GM19035 (cell line): Measurements from ENCODE around the gene IRF2.

Experiments
- ATAC-seq: cut with Tn5 transposase; IDR thresholded peaks from one replicate; pipeline ENCODE4 v1.9.1; 2021; ENCODE audit not compliant: unreplicated experiment

IRF2 gene

GRCh38 chr4:184410748-184411147 lies 63.6 kb downstream of the IRF2 start:
- no peak for ATAC-seq

- peak; percentile 59 for ATAC-seq
These were observed 64.2 kb downstream of the IRF2 start for GRCh38 chr4:184409911-184410692.

- no peak for ATAC-seq
These were observed 64.8 kb downstream of the IRF2 start for GRCh38 chr4:184409502-184409901.

DNA sequence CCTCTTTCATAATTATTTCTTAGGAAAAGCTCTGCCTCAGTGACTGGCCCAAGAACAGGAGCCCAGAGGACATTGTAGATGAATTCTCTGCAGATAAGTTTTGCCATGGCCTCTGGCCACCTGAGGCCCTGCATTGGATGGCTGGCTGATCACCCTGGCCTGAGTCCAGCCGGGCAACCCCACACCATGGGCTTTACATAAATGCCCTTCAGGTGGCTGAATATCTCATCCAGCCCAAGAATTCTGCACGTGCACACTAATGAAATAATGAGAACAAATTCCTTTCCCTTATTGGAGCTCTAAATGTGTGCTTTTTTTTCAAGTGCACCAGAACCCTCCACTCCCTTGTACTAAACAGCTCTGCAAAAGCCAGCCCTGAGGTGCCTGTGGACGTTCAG lies 65.7 kb downstream of the IRF2 start:
- ATAC-seq: no peak

GRCh38 chr4:184408021-184408683 lies 66.2 kb downstream of the IRF2 start:
- ATAC-seq: no peak

GRCh38 chr4:184406958-184407391 lies 67.4 kb downstream of the IRF2 start:
- ATAC-seq: no peak

GRCh38 chr4:184404047-184404446 lies 70.3 kb downstream of the IRF2 start:
- no peak for ATAC-seq

- ATAC-seq: no peak
These were observed 71.0 kb downstream of the IRF2 start for GRCh38 chr4:184403384-184403781.

GRCh38 chr4:184402740-184403383 lies 71.5 kb downstream of the IRF2 start:
- ATAC-seq: no peak

GRCh38 chr4:184402239-184402638 lies 72.1 kb downstream of the IRF2 start:
- no peak for ATAC-seq

GRCh38 chr4:184401397-184402171 lies 72.8 kb downstream of the IRF2 start:
- no peak for ATAC-seq

GRCh38 chr4:184400891-184401290 lies 73.5 kb downstream of the IRF2 start:
- no peak for ATAC-seq

DNA sequence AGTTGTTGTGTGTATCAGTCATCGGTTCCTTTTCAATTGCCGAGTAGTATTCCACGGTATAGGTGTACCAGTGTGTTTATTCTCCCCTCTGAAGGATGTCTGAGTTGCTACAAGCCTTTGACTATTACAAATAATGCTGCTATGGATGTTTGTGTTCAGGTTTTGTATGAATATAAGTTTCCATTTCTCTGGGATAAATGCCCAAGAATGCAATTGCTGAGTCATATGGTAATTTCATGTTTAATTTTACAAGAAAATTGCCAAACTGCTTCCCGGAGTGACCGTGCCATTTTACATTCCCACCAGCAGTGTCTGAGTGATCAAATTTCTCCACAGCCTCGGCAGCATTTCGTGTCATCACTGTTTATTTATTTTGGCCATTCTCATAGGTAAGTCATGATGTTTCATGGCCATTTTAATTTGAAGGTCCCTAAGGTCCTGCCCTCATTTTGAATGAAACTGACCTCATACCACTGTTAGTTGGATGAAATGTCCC lies 73.9 kb downstream of the IRF2 start:
- no peak for ATAC-seq

DNA sequence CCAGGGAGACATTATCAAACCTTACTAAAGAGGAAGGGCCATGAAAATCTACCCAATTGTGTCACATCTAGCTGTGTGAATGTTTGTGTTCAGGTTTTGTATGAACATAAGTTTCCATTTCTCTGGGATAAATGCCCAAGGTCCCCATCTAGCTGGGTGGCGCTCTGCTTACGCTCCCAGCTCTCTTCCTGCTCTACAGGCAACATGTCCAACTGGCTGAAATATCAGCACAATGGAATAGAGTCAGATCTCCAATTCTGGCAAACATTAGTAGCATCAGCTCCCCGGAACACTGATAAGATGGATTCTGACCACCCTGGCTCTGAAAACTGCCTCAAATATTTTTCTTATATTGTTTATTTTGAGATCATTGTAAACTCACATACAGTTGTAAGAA lies 74.8 kb downstream of the IRF2 start:
- ATAC-seq: no peak

DNA sequence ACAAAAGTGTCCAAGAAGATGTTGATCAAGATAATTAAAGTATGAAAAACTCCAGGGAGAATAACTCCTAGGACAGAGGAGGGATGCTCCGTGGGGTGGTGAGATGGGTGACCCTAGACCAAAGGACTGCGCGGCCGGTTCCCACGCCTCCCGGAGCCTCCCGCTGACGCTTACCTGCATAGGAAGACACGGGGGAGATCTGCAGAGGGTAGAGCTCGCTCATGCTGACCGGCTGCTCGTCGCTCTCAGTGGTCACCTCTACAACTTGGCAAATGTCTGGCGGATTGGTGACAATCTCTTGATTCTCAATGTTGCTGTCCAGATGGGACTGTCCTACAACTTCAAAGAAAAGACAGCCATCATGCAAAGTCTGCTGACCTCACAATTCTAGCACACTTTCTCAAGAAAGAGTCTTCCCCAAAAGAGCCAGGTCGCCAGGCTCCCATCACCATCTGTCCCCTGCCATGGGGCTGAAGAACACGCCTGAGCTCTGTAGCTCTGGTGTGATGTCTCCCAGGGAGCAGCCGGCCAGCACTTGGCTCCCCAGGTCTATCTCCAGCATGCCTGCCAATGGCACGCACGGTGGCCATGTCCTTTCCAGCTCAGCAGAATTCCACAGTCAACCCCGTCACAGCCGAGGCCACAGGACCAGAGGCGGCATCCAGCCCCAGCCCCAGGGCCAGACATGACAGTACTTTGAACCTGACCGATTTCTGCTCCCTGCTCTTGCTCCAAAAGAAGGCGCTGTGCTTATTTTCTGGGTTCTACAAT lies 75.4 kb downstream of the IRF2 start:
- no peak for ATAC-seq

DNA sequence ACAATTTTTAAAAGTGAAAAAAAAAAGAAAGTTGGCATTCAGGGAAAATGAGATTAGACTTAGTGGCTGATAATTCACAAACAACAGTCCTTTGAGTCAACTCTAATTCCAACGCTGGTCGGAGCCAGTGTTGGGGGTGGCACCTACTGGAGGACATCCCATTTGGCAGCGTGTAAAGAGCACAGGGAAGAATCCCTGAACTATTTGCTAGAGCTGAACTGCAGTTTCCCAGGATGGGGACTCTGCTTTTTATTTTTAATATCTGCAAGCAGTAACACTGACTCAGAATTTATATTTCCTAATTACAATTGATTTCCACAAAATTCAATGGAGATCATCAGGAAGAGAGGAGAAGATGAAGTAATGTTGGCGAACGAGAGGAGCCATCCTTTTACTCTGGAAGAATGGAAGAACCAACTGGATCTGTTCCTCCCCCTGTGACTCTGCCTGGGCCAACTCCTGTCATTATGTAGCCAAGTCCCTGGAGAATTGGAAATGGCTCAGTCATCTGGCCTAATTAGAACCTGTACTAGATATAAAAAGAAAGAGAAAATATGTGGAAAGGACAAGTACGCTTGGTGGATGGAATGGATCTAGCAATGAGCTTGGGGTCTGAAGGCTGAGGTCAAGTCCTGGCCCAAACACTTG lies 76.7 kb downstream of the IRF2 start:
- ATAC-seq: no peak

GRCh38 chr4:184396570-184397515 lies 77.5 kb downstream of the IRF2 start:
- ATAC-seq: no peak

DNA sequence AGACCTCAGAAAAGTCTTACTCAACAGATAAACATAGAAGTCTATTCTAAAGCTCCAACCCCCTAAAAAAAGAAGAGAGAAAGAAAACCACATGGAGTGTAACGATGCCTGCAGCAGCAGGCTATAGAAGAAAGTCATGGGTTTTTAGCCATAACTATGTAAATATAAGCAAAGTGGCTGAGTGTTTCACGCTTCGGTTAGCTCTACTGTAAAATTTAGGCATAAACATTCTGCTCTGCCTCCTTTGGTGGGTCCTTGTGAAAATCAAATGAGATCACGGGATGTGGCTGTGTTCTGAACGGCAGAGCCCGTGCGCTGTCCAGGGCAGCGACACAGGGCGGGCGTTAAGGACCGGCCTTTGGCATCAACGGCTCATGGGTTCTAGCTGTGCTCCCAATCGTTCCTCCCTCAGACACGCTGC lies 78.4 kb downstream of the IRF2 start:
- ATAC-seq: peak; percentile 86

- ATAC-seq: no peak
These were observed 78.9 kb downstream of the IRF2 start for GRCh38 chr4:184395451-184395917.
